ENCODE measurements around the gene GPR160. TPM values are rescaled to one million over a fixed set of nuclear protein-coding genes. Genes with fewer than 3 reads are reported as not detected.

The GPR160 gene
- total and polyA plus RNA-seq, 2 experiments from 2014 or later = 39.4 to 55.7 TPM

GRCh38 chr3:170062068-170062467 is 24.3 kb downstream of the GPR160 start (continued):
- TF ChIP-seq ZNF462 (CRISPR knock-in tag; IDR thresholded peaks at IDR 0.05) = no peak
- no peak for TF ChIP-seq EZH2phosphoT487 (IDR thresholded peaks at IDR 0.05; ENCODE audit: unreplicated experiment)

GRCh38 chr3:170062769-170063168 is 25.0 kb downstream of the GPR160 start:
- Histone ChIP-seq H3K27ac (ENCODE audit: low read depth) (0 out of 2 replicates have a peak overlapping the region, but pooled peaks have one; percentile 12), H3K4me2 (no peak overlapping the region), H3K4me3 (no peak overlapping the region), H3K36me3 (ENCODE audit: insufficient read depth) (no peaks in the 10 kb centered on the region), H3K9me2 (ENCODE audit: insufficient read depth) (no peaks in the 10 kb centered on the region), H3K79me2 (replicated peaks; ENCODE audit: insufficient read depth) (no peaks in the 10 kb centered on the region), H3K4me1 (ENCODE audit: insufficient read depth) (peaks cover 28% of the 10 kb centered on the region), H3K27me3 (ENCODE audit: insufficient read depth) (no peaks in the 10 kb centered on the region), H3F3A (replicated peaks; ENCODE audit: low read depth) (peaks cover 5% of the 10 kb centered on the region; the same call in 1 of the 2 replicates), H2AFZ (no peak overlapping the region), H4K20me1 (replicated peaks; ENCODE audit: insufficient read depth) (no peaks in the 10 kb centered on the region)
- Mint-ChIP-seq H3K9me3 (no peaks in the 10 kb centered on the region), H3K27ac (peak overlapping the region; percentile 76; the same call in 1 of the 2 replicates), H3K4me3 (no peak overlapping the region), H3K4me1 (peaks cover 39% of the 10 kb centered on the region), H3K36me3 (ENCODE audit: low read depth) (peaks cover 25% of the 10 kb centered on the region), H3K27me3 (ENCODE audit: insufficient read depth, low read depth, poor library complexity) (peaks cover 3% of the 10 kb centered on the region)
- peak; percentile 71 for ATAC-seq
- peak; percentile 65 to 68 for TF ChIP-seq CTCF (conservative IDR thresholded peaks at IDR 0.05; ENCODE audit: low read depth in 2 of 2)
- no peak for TF ChIP-seq ZNF462 (CRISPR knock-in tag; IDR thresholded peaks at IDR 0.05)
- TF ChIP-seq JUNB (IDR thresholded peaks at IDR 0.05; ENCODE audit: unreplicated experiment) = no peak
- DNase-seq (ENCODE audit: low spot score) = peak; percentile 80

Measured in GM23338 (cell line).